Measurements from ENCODE around the gene SLC1A7.

Gene SLC1A7

GRCh38 chr1:53088616-53089300 lies 53.7 kb downstream of the SLC1A7 start:
- no peak for DNase-seq

DNA sequence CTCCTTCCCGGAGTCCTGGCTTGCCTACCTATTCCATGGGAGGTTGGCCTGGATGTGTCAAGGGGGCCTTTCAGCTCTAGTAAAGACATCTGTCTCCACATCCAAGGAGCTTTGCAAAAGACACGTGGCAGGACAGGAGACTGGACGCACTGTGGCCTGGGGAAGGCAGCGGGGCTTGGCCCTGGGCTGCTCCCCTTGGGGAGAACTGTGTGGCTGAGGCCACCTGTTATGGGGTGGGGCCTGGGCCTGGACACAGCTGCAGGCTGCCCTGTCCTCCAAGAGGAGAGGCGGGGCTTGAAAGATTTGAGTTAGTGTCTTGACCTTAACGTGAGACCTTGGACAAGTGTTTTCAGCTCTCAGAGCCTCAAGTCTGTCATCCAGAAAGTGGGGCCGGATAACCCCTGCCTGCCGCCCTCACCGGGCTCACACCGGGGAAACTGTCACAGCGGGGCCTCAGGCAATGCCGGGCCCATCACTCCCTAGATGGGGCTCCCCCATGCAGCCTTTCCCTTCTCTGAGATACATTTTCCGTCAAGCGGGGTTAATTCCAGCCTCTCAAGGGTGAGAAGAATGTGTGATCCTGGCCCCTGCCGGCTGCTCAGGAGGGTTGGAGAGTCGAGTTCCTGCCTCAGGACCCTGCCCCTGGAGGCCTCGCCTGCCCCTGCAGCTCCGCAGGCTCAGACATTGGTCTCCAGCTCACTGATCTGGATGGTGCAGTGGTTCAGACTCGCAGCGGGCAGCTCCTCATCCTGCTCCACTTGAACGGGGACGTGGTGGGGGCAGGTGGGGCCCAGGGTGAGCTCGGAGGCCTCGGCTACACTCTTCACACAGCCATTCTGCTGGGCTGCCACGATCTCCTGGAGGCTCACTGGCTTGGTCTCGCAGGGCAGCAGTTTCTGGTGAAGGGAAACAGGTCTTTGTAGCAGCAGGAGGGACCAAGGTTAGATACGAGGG lies 54.8 kb downstream of the SLC1A7 start:
- DNase-seq = no peak

DNA sequence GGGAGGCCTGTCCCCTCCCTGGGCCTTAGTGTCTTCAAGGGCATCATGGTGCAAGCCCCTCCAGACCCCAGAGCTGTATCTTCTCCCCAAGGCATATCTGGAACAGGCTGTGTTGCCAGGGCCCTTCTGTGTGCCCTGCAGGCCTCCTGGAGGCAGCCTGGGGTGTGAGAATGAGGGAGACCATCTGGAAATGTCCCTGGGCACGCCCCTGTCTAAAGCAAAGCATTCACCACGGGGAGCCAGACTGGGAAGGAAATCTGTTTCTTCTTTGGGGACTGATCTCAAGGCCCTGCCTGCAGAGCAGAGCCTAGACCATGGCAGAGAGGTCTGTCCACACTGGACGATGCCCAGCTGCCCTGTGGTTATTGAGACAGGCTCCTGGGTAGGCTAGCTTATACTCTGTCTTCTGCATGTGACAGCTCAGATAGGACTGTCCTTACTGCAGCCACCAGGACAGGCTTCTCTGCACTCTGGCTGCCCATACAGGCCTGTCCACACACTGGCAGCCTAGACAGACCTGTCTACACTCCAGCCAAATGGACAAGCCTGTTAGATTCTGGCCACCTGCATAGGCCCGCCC lies 55.9 kb downstream of the SLC1A7 start:
- no peak for DNase-seq

- no peak for DNase-seq
These were observed 57.0 kb downstream of the SLC1A7 start for GRCh38 chr1:53085405-53085804.

- DNase-seq = no peak
These were observed 57.9 kb downstream of the SLC1A7 start for GRCh38 chr1:53084589-53084971.

DNA sequence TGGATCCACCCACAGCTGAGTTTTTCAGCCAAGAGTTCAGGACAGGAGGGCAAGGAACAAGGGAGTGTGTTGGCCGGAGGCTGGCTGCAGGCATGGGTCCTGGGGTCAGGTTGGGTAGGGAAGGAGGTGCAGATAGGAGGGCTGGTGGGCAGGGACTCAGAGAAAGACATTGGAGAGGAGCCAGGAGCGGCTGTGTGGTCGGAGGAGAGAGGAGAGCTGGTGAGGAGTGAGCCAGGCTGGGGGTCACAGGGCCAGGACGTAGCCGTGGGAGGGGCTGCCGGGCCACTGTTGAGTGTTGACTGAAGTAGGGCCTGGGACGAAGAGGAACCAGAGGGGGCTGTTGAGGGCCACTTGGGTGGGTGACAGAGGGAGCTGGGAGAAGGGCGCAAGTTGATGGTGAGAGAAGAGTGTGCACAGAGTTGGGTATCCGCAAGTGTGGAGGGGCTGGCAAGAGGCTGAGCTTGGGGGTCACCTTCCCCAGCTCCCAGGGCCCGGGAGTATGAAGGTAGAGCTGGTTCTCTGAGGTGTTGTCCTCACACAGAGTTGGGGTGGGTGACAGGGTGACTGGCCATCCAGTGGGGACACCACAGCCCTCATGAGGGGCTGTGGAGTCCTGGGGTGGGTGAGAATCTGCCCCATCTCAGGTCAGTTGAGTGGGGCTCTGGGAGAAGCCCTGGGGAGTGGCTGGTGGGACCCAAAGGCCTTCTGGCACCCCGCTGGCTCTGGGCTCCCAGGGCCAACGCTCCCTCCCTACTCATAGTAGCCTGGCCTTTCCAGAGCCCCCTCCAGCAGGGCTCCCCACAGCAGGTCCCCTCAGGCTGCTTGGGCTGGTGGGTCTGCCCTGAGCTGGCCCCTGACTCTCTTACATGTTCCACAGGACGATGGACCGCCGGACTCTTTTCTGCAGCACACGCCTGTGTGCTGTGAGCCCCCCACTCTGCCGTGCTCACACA lies 58.5 kb downstream of the SLC1A7 start:
- DNase-seq = no peak

DNA sequence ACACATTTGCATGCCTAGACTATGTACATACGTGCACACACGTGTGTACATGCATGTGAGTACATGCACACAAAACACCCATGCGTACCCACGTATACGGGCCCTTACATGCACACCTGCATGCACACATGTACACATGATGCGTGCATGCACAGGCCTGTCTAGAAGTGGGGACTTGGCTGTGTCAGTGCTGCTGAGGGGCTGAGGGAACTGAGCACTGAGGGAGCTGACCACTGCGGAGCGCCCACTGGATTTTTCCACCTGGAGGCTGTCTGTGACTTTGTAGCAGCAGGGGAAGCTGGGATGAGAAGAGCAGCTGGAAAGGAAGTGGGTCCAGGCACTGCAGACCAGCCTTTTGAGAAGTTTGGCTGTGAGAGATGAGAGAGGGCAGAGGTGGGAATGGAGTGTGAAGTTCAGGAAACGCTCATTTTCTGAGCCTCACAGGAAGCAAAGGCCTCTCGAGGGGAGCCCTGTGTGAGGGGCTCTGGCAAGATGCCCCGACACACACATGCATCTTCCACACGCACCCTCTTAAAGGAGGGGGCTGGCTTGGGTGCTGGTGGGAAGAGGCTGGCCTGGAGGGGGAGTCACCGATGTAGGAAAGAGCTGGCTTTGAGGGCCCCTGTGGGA lies 59.5 kb downstream of the SLC1A7 start:
- no peak for DNase-seq

GRCh38 chr1:53081384-53082066 lies 60.9 kb downstream of the SLC1A7 start:
- no peak for DNase-seq

DNA sequence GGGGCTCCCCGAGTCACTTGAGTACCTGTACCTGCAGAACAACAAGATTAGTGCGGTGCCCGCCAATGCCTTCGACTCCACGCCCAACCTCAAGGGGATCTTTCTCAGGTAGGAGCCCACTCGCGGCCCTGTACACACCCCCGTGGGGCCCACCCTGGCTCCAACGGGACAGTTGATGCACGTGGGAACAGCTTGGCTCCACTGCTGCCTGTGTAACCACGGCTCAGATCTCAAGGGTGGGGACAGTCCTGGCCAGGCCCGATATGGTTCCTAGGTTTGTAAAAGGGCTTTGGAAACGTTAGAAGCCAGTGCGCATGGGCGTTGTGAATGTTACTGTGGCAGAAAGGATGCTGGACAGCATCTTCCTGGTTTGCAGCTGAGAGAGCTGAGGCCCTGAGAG lies 61.7 kb downstream of the SLC1A7 start:
- no peak for DNase-seq

GRCh38 chr1:53080041-53080440 lies 62.4 kb downstream of the SLC1A7 start:
- DNase-seq = no peak

DNA sequence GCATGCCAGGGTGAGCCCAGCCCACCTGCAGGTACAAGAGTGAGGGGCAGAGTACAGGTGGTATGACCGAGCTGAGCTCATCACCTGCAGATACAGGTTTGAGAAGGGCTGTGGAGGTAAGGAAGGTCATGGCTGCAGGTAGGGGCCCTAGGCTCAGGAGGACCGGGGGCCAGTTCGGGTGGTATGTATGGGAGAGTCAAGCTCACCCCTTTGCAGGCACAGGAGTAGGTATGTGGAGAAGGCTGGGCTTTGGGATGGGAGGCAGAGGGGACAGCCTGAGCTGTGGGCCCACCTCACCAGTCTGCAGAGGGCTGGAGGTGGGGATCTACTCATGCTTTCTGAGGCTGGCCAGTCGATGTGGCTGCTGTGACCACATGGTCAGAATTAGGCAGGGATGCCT lies 63.2 kb downstream of the SLC1A7 start:
- no peak for DNase-seq

- DNase-seq = no peak
These were observed 63.9 kb downstream of the SLC1A7 start for GRCh38 chr1:53078333-53079101.

DNA sequence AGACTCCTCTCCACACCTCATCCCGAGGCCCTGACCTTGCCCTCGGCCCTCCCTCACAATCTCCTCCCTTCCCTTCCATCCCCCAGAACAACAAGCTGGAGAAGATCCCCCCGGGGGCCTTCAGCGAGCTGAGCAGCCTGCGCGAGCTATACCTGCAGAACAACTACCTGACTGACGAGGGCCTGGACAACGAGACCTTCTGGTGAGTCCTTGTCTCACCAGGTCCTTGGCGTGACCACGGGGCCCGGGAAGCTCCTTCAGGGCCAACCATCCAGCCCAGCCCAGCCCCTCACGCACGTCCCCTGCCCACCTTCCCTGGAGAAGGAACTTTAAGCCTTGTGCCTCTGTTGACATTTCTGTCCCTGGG lies 64.9 kb downstream of the SLC1A7 start:
- DNase-seq = no peak

- DNase-seq = no peak
These were observed 65.5 kb downstream of the SLC1A7 start for GRCh38 chr1:53076721-53077598.

- no peak for DNase-seq
These were observed 66.3 kb downstream of the SLC1A7 start for GRCh38 chr1:53076165-53076564.

DNA sequence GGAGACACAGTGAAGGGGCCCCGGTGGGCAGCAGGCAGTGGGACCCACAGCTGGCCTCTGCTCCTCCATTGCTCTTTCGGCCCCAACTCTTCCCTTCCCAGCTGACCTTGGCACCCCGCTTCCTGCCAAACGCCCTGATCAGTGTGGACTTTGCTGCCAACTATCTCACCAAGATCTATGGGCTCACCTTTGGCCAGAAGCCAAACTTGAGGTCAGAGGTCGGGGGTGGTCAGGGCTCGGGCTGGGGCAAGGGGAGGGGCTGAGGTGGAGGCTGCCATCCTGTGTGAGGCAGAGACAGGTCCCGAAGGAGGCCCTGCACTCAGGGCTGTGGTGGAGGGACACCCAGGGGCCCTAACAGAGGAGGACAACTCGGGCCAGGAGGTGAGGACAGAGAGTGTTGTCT lies 66.7 kb downstream of the SLC1A7 start:
- no peak for DNase-seq

DNA sequence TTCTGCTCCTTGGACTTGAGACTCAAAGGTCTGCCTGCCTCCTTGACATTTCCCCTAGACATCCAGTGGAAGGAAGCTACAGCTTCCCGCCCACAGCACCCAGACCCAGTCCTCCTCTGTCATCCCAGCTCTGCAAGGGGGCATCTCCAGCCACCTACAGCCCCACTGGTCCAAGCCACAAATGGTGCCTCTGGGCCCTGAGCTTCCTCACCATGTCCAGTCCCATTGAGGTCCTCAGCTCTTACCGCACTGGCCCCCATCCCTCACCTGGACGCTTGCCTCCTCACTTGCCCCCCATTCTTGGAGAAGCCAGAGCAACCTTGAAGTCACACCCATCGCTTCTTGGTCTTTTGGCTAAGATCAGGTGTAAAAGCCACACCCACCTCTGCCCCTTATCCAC lies 67.2 kb downstream of the SLC1A7 start:
- DNase-seq = no peak

GRCh38 chr1:53074313-53075154 lies 67.9 kb downstream of the SLC1A7 start:
- DNase-seq = no peak

DNA sequence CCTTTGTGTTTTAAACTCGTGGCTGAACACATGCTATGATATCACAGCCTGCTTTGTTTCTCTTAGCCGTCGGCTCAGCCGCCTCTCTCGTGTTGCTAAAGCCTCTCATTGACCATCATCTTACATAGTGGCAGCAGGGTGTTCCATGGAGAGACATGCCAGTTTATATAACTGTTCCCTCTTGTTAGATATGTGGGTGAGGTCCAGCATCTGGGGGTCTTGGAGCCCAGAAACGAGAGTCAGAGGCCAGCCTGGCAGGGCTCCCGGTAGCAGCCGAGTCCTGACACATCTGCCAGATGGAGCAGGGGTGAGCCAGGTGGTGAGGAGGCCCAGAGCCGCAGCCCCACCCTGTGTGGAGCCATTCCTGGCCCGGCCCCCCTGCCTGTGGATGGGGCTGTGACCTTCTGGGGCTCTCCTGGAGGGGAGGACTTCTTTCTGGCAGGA lies 68.5 kb downstream of the SLC1A7 start:
- no peak for DNase-seq
